SK-N-SH (cell line): ENCODE results near the gene HIRA.

Experiments
- CTCF ChIP-seq: fragments of 200-600 bp; sonication (generic); IDR thresholded peaks from 2 replicates; pipeline ENCODE4 v1.6.1; 2017; ENCODE audit warnings: antibody characterized with exemption, mild to moderate bottlenecking, moderate library complexity
- TF ChIP-seq, protein P1 (sequence below): fragments of 150-350 bp; IDR thresholded peaks from 2 replicates; pipeline ENCODE4 v1.6.1; 2017; ENCODE audit warnings: antibody characterized with exemption, low read length, low read depth, borderline replicate concordance

DNA sequence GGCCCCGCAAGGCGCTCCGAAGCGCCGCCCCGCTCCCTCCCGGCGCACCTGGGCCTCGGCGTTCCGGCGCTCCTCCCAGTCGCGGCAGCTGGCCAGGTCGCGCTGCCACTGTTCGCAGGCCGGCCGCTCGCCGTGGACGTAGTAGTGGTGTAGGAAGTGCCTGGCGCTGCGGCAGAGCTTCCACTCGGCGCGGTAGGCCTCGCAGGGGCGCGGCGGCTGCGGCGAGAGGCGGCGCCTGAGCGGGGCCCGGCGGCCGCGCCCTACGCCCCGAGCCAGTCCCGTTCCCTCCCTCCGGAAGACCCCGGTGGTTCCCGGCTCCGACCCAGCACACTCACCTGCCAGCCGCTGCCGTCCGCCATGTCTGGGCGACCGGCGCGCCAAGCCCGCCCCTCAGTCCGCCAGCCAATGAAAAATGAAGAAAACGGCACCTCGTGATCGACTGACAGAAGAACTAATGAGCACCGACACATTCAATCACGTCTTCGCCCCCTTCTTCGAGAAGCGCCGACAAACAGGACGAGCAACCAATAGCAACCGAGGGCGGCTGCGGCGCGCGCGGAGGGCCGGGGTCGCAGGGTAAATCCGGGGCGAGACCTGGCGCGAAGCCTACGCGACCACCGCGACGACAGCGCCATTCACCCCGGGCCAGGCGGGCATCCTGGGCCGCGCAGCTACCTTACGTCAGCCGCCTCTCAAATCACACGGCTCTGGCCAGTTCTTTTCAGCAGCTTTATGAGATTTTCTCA lies 16.0 kb upstream of the HIRA start, which contains the start of gene C22orf39:
- TF ChIP-seq, protein P1, sequence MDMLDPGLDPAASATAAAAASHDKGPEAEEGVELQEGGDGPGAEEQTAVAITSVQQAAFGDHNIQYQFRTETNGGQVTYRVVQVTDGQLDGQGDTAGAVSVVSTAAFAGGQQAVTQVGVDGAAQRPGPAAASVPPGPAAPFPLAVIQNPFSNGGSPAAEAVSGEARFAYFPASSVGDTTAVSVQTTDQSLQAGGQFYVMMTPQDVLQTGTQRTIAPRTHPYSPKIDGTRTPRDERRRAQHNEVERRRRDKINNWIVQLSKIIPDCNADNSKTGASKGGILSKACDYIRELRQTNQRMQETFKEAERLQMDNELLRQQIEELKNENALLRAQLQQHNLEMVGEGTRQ: no peak
- no peak for TF ChIP-seq CTCF
